Large intestine (tissue), 3 donors: ENCODE measurements around the gene NDUFAF3. TPM values are rescaled to one million over a fixed set of nuclear protein-coding genes. Genes with fewer than 3 reads are reported as not detected.
A peak's percentile ranks its signal among the peaks of the same experiment; 100 is the strongest.

Source experiments
- DNase-seq, 2 donors: peaks; one replicate each; pipeline versions ENCODE4 v3.0.0 to v3.0.0-alpha.2; 2013
- H3K27ac ChIP-seq: one replicate; pipeline ENCODE4 v1.5.1; 2013; ENCODE audit warnings: low read length
- H3K27me3 ChIP-seq: 2 replicates; pipeline ENCODE4 v1.6.1; 2013; ENCODE audit warnings: low read length; ENCODE audit not compliant: control insufficient read depth, insufficient read depth
- H3K36me3 ChIP-seq: 2 replicates; pipeline ENCODE4 v1.6.1; 2013; ENCODE audit warnings: low read length; ENCODE audit not compliant: control insufficient read depth, insufficient read depth
- H3K4me1 ChIP-seq: one replicate; pipeline ENCODE4 v1.6.1; 2013; ENCODE audit warnings: low read length; ENCODE audit not compliant: control insufficient read depth, insufficient read depth
- H3K4me3 ChIP-seq: one replicate; pipeline ENCODE4 v1.5.1; 2013; ENCODE audit warnings: low read length
- H3K9me3 ChIP-seq: one replicate; pipeline ENCODE4 v1.6.1; 2013; ENCODE audit warnings: mild to moderate bottlenecking, low read depth, low read length, moderate library complexity; ENCODE audit not compliant: control insufficient read depth
- WGBS: methylation state at CpG from one replicate; pipeline ENCODE4 v1.1.5; 2013; ENCODE audit warnings: low lambda C conversion rate; ENCODE audit not compliant: insufficient coverage; 5-methylcytosine and 5-hydroxymethylcytosine counted together
- polyA plus RNA-seq: library from polyadenylated mRNA; unstranded; fragments of 120-200 nt; gene quantifications from one replicate; pipeline ENCODE4 v1.2.1, GENCODE V29; 2013

Gene NDUFAF3
- polyA plus RNA-seq, 1 donor = 61.9 TPM

GRCh38 chr3:49009396-49009795 is 12.5 kb upstream of the NDUFAF3 start:
- no peak for DNase-seq
- WGBS = no CpG with 5 or more reads among the region's 3 CpGs
- Histone ChIP-seq H3K27me3 (no peaks in the 10 kb centered on the region), H3K4me1 (peaks cover 23% of the 10 kb centered on the region), H3K27ac (no peak overlapping the region), H3K36me3 (peaks cover 44% of the 10 kb centered on the region), H3K9me3 (no peaks in the 10 kb centered on the region), H3K4me3 (no peak overlapping the region)

- no peak for DNase-seq
- Histone ChIP-seq H3K9me3 (no peaks in the 10 kb centered on the region), H3K4me3 (no peak overlapping the region), H3K36me3 (peaks cover 59% of the 10 kb centered on the region), H3K4me1 (peaks cover 13% of the 10 kb centered on the region), H3K27ac (no peak overlapping the region), H3K27me3 (no peaks in the 10 kb centered on the region)
- no CpG with 5 or more reads among the region's 17 CpGs for WGBS
Measured at GRCh38 chr3:49012441-49013017, 9.4 kb upstream of the NDUFAF3 start.

- Histone ChIP-seq H3K4me1 (peaks cover 12% of the 10 kb centered on the region), H3K27ac (no peak overlapping the region)
Measured at GRCh38 chr3:49013113-49013737, 8.7 kb upstream of the NDUFAF3 start.

GRCh38 chr3:49013738-49014660 is 7.9 kb upstream of the NDUFAF3 start:
- H3K4me3 ChIP-seq = no peak overlapping the region
- peaks cover 59% of the 10 kb centered on the region for H3K36me3 ChIP-seq
- no CpG with 5 or more reads among the region's 24 CpGs for WGBS
- H3K4me1 ChIP-seq = peaks cover 9% of the 10 kb centered on the region
- DNase-seq = peak in 1 of 2 donors; percentile 41
- H3K27ac ChIP-seq = no peak overlapping the region
- H3K9me3 ChIP-seq = peaks cover 3% of the 10 kb centered on the region
- H3K27me3 ChIP-seq = no peaks in the 10 kb centered on the region

More at GRCh38 chr3:49013113-49013737, 8.7 kb upstream of the NDUFAF3 start:
- H3K27me3 ChIP-seq = no peaks in the 10 kb centered on the region
- no CpG with 5 or more reads among the region's 19 CpGs for WGBS
- no peak overlapping the region for H3K4me3 ChIP-seq
- H3K9me3 ChIP-seq = peaks cover 3% of the 10 kb centered on the region
- no peak for DNase-seq
- H3K36me3 ChIP-seq = peaks cover 59% of the 10 kb centered on the region

GRCh38 chr3:49015072-49015471 is 6.8 kb upstream of the NDUFAF3 start:
- WGBS = no CpG with 5 or more reads among the region's 8 CpGs
- peaks cover 56% of the 10 kb centered on the region for H3K36me3 ChIP-seq
- peaks cover 3% of the 10 kb centered on the region for H3K9me3 ChIP-seq

GRCh38 chr3:49015765-49016164 is 6.2 kb upstream of the NDUFAF3 start:
- peaks cover 56% of the 10 kb centered on the region for H3K36me3 ChIP-seq
- H3K27ac ChIP-seq = no peak overlapping the region
- no peak for DNase-seq
- peaks cover 19% of the 10 kb centered on the region for H3K4me1 ChIP-seq
- no peak overlapping the region for H3K4me3 ChIP-seq
- H3K9me3 ChIP-seq = peaks cover 3% of the 10 kb centered on the region
- no CpG with 5 or more reads among the region's 6 CpGs for WGBS
- H3K27me3 ChIP-seq = no peaks in the 10 kb centered on the region

More at GRCh38 chr3:49015072-49015471, 6.8 kb upstream of the NDUFAF3 start:
- Histone ChIP-seq H3K4me1 (peaks cover 19% of the 10 kb centered on the region), H3K4me3 (no peak overlapping the region), H3K27ac (no peak overlapping the region), H3K27me3 (no peaks in the 10 kb centered on the region)
- no peak for DNase-seq

- no peak overlapping the region for H3K27ac ChIP-seq
- no peak overlapping the region for H3K4me3 ChIP-seq
- no peaks in the 10 kb centered on the region for H3K27me3 ChIP-seq
- peaks cover 19% of the 10 kb centered on the region for H3K4me1 ChIP-seq
- H3K36me3 ChIP-seq = peaks cover 50% of the 10 kb centered on the region
- no CpG with 5 or more reads among the region's 6 CpGs for WGBS
- peaks cover 3% of the 10 kb centered on the region for H3K9me3 ChIP-seq
- DNase-seq = no peak
Measured at GRCh38 chr3:49016414-49017228, 5.3 kb upstream of the NDUFAF3 start.

GRCh38 chr3:49017229-49017970 is 4.5 kb upstream of the NDUFAF3 start:
- no peaks in the 10 kb centered on the region for H3K27me3 ChIP-seq
- H3K4me3 ChIP-seq = peak overlapping the region; percentile 78
- H3K9me3 ChIP-seq = peaks cover 3% of the 10 kb centered on the region
- H3K27ac ChIP-seq = peak overlapping the region; percentile 80
- peaks cover 42% of the 10 kb centered on the region for H3K36me3 ChIP-seq
- H3K4me1 ChIP-seq = peaks cover 19% of the 10 kb centered on the region
- peak in 1 of 2 donors; percentile 29 for DNase-seq
- WGBS = no CpG with 5 or more reads among the region's 23 CpGs

- WGBS = no CpG with 5 or more reads among the region's 85 CpGs
- Histone ChIP-seq H3K9me3 (peaks cover 3% of the 10 kb centered on the region), H3K4me3 (peak within 1 kb of the TSS; percentile 78), H3K36me3 (peaks cover 35% of the 10 kb centered on the region), H3K27ac (peak within 1 kb of the TSS; percentile 80), H3K27me3 (no peaks in the 10 kb centered on the region), H3K4me1 (peaks cover 25% of the 10 kb centered on the region)
- DNase-seq = peak; percentile 56 to 83
Measured at GRCh38 chr3:49017971-49018706, 3.8 kb upstream of the NDUFAF3 start, which contains the start of gene DALRD3. TSS of gene DALRD3 (minus strand) at chr3:49018580. CDS start at chr3:49018564, 16 bp downstream.
